HEK293 (cell line): ENCODE measurements around the gene CAV1.
A peak's percentile ranks its signal among the peaks of the same experiment; 100 is the strongest.

ENCODE experiments used
- BCL11B ChIP-seq: fragments of 450-650 bp; formaldehyde crosslinking; IDR thresholded peaks from 2 replicates; pipeline ENCODE4 v1.5.1; 2016; ENCODE audit warnings: low read depth, missing biosample characterization, missing genetic modification characterization
- KLF8 ChIP-seq: fragments of 450-650 bp; formaldehyde crosslinking; IDR thresholded peaks from 2 replicates; pipeline ENCODE4 v1.5.1; 2016; ENCODE audit warnings: missing biosample characterization, missing genetic modification characterization
- PATZ1 ChIP-seq: fragments of 450-650 bp; formaldehyde crosslinking; IDR thresholded peaks from 2 replicates; pipeline ENCODE4 v1.5.1; 2016; ENCODE audit warnings: missing biosample characterization, missing genetic modification characterization
- PRDM2 ChIP-seq: fragments of 450-650 bp; formaldehyde crosslinking; IDR thresholded peaks from 2 replicates; pipeline ENCODE4 v1.5.1; 2016; ENCODE audit warnings: missing biosample characterization, missing genetic modification characterization, borderline replicate concordance
- YY2 ChIP-seq: fragments of 450-650 bp; formaldehyde crosslinking; IDR thresholded peaks from 2 replicates; pipeline ENCODE4 v1.5.1; 2016; ENCODE audit warnings: missing biosample characterization, missing genetic modification characterization
- ZBTB1 ChIP-seq: fragments of 450-650 bp; formaldehyde crosslinking; IDR thresholded peaks from 2 replicates; pipeline ENCODE4 v1.5.1; 2016; ENCODE audit warnings: missing biosample characterization, missing genetic modification characterization
- ZBTB44 ChIP-seq: fragments of 450-650 bp; IDR thresholded peaks from 2 replicates; pipeline ENCODE4 v1.5.1; 2018; ENCODE audit warnings: missing biosample characterization, mild to moderate bottlenecking, missing genetic modification characterization
- ZFP69B ChIP-seq: fragments of 450-650 bp; formaldehyde crosslinking; IDR thresholded peaks from 2 replicates; pipeline ENCODE4 v1.5.1; 2016; ENCODE audit warnings: missing biosample characterization, missing genetic modification characterization
- ZNF10 ChIP-seq: fragments of 450-650 bp; formaldehyde crosslinking; IDR thresholded peaks from 2 replicates; pipeline ENCODE4 v1.5.1; 2017; ENCODE audit warnings: missing biosample characterization, missing genetic modification characterization
- ZNF16 ChIP-seq: fragments of 450-650 bp; formaldehyde crosslinking; IDR thresholded peaks from 2 replicates; pipeline ENCODE4 v1.5.1; 2016; ENCODE audit warnings: low read depth, missing biosample characterization, missing genetic modification characterization
- ZNF211 ChIP-seq: fragments of 450-650 bp; formaldehyde crosslinking; IDR thresholded peaks from 2 replicates; pipeline ENCODE4 v1.5.1; 2016; ENCODE audit warnings: low read depth, missing biosample characterization, missing genetic modification characterization
- ZNF214 ChIP-seq: fragments of 450-650 bp; formaldehyde crosslinking; IDR thresholded peaks from 2 replicates; pipeline ENCODE4 v1.5.1; 2017; ENCODE audit warnings: missing biosample characterization, mild to moderate bottlenecking, missing genetic modification characterization, borderline replicate concordance
- ZNF223 ChIP-seq: fragments of 450-650 bp; formaldehyde crosslinking; IDR thresholded peaks from 2 replicates; pipeline ENCODE4 v1.5.1; 2016; ENCODE audit warnings: missing biosample characterization, missing genetic modification characterization
- ZNF292 ChIP-seq: fragments of 450-650 bp; formaldehyde crosslinking; IDR thresholded peaks from 2 replicates; pipeline ENCODE4 v1.5.1; 2016; ENCODE audit warnings: low read depth, missing biosample characterization, missing genetic modification characterization, borderline replicate concordance
- ZNF335 ChIP-seq: fragments of 450-650 bp; formaldehyde crosslinking; conservative IDR thresholded peaks from 2 replicates; pipeline ENCODE4 v1.5.1; 2016; ENCODE audit warnings: missing biosample characterization, missing genetic modification characterization
- ZNF341 ChIP-seq: fragments of 450-650 bp; formaldehyde crosslinking; IDR thresholded peaks from 2 replicates; pipeline ENCODE4; 2016; ENCODE audit warnings: low read depth, missing biosample characterization, missing genetic modification characterization
- ZNF362 ChIP-seq: fragments of 450-650 bp; formaldehyde crosslinking; IDR thresholded peaks from 2 replicates; pipeline ENCODE4 v1.5.1; 2016; ENCODE audit warnings: missing biosample characterization, missing genetic modification characterization
- ZNF37A ChIP-seq: fragments of 450-650 bp; IDR thresholded peaks from 2 replicates; pipeline ENCODE4 v1.5.1; 2018; ENCODE audit warnings: missing biosample characterization, missing genetic modification characterization
- ZNF391 ChIP-seq: fragments of 450-650 bp; formaldehyde crosslinking; IDR thresholded peaks from 2 replicates; pipeline ENCODE4 v1.5.1; 2016; ENCODE audit warnings: low read depth, missing biosample characterization, missing genetic modification characterization, borderline replicate concordance
- ZNF48 ChIP-seq: fragments of 450-650 bp; formaldehyde crosslinking; IDR thresholded peaks from 2 replicates; pipeline ENCODE4 v1.5.1; 2016; ENCODE audit warnings: missing biosample characterization, missing genetic modification characterization
- ZNF529 ChIP-seq: fragments of 450-650 bp; formaldehyde crosslinking; IDR thresholded peaks from 2 replicates; pipeline ENCODE4 v1.5.1; 2017; ENCODE audit warnings: missing genetic modification characterization, missing biosample characterization; ENCODE audit not compliant: insufficient replicate concordance
- ZNF530 ChIP-seq: fragments of 450-650 bp; formaldehyde crosslinking; IDR thresholded peaks from 2 replicates; pipeline ENCODE4 v1.5.1; 2016; ENCODE audit warnings: low read depth, missing biosample characterization, missing genetic modification characterization
- ZNF560 ChIP-seq: fragments of 450-650 bp; formaldehyde crosslinking; IDR thresholded peaks from 2 replicates; pipeline ENCODE4 v1.5.1; 2017; ENCODE audit warnings: missing biosample characterization, missing genetic modification characterization, borderline replicate concordance
- ZNF596 ChIP-seq: fragments of 450-650 bp; IDR thresholded peaks from 2 replicates; pipeline ENCODE4 v1.5.0; 2018; ENCODE audit warnings: missing biosample characterization, mild to moderate bottlenecking, missing genetic modification characterization, moderate library complexity
- ZNF623 ChIP-seq: fragments of 450-650 bp; formaldehyde crosslinking; IDR thresholded peaks from 2 replicates; pipeline ENCODE4 v1.5.1; 2016; ENCODE audit warnings: missing biosample characterization, missing genetic modification characterization
- ZNF792 ChIP-seq: fragments of 450-650 bp; formaldehyde crosslinking; IDR thresholded peaks from 2 replicates; pipeline ENCODE4 v1.5.1; 2016; ENCODE audit warnings: missing biosample characterization, missing genetic modification characterization
- ZSCAN30 ChIP-seq: fragments of 450-650 bp; IDR thresholded peaks from 2 replicates; pipeline ENCODE4 v1.5.1; 2018; ENCODE audit warnings: missing biosample characterization, mild to moderate bottlenecking, missing genetic modification characterization, moderate library complexity
- TF ChIP-seq, protein P1 (sequence below): fragments of 450-650 bp; formaldehyde crosslinking; IDR thresholded peaks from 2 replicates; pipeline ENCODE4 v1.5.1; 2016; ENCODE audit warnings: missing biosample characterization, missing genetic modification characterization

CAV1 gene

DNA sequence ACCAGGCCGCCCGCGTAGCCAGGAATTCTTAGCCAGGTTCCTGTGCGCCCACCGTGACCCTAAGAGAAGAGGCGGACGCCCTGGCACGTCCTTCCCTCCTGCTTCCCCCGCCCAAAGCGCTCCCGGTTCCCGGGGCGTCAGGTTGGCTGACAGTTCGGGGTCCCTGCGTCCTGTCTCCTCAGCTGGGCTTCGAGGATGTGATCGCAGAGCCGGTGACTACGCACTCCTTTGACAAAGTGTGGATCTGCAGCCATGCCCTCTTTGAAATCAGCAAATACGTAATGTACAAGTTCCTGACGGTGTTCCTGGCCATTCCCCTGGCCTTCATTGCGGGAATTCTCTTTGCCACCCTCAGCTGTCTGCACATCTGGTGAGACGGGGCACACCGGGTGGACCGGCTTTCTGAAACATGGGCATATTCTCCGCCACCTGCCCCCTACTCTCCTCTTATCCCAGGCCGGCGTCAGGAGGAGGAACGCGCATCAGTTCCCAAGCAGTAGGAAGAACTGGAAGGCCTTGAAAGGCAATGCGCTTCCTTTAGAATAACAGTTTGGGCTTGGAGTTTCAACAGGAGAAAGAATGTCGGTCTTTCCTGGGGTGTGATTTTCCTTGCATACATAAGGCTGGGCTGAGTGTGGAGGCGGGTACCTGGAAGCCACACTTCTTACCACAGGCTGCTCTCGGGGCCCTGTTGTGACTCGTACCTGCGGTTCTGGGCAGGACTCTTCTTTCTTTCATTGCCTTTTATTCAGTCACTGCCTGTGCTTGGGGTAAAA, 24.6 kb upstream of the CAV1 start (continued):
- TF ChIP-seq ZNF16 (no peak), ZNF214 (tag by site-specific recombination) (no peak), KLF8 (no peak), ZNF48 (tag by site-specific recombination) (no peak), ZNF391 (tag by site-specific recombination) (0 out of 2 replicates have a peak, but pooled peaks have one; percentile 5), ZBTB1 (tag by site-specific recombination) (no peak), YY2 (tag by site-specific recombination) (no peak), PATZ1 (peak; percentile 41; the same call in 1 of the 2 replicates), ZNF596 (tag by site-specific recombination) (no peak), ZNF530 (no peak), ZNF362 (no peak), BCL11B (tag by site-specific recombination) (no peak), PRDM2 (no peak), ZSCAN30 (no peak), ZNF292 (tag by site-specific recombination) (no peak), ZNF560 (no peak), ZNF211 (tag by site-specific recombination) (no peak), ZNF10 (tag by site-specific recombination) (no peak), ZNF341 (tag by site-specific recombination) (peak; percentile 91), ZNF335 (tag by site-specific recombination) (peak; percentile 95), ZNF623 (no peak), ZBTB44 (tag by site-specific recombination) (no peak), ZNF223 (no peak), ZFP69B (tag by site-specific recombination) (no peak), ZNF529 (tag by site-specific recombination) (no peak), ZNF37A (tag by site-specific recombination) (no peak), ZNF792 (tag by site-specific recombination) (no peak)
- TF ChIP-seq, protein P1, sequence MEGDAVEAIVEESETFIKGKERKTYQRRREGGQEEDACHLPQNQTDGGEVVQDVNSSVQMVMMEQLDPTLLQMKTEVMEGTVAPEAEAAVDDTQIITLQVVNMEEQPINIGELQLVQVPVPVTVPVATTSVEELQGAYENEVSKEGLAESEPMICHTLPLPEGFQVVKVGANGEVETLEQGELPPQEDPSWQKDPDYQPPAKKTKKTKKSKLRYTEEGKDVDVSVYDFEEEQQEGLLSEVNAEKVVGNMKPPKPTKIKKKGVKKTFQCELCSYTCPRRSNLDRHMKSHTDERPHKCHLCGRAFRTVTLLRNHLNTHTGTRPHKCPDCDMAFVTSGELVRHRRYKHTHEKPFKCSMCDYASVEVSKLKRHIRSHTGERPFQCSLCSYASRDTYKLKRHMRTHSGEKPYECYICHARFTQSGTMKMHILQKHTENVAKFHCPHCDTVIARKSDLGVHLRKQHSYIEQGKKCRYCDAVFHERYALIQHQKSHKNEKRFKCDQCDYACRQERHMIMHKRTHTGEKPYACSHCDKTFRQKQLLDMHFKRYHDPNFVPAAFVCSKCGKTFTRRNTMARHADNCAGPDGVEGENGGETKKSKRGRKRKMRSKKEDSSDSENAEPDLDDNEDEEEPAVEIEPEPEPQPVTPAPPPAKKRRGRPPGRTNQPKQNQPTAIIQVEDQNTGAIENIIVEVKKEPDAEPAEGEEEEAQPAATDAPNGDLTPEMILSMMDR (tag by site-specific recombination) = no peak
